GM12878 (cell line): ENCODE data around the gene RPL36. TPM values are rescaled to one million over a fixed set of nuclear protein-coding genes. Genes with fewer than 3 reads are reported as not detected.

Experiments used
- ATF7 ChIP-seq: fragments of 450-650 bp; IDR thresholded peaks from 2 replicates; pipeline ENCODE4 v1.6.1; 2016; ENCODE audit warnings: low read depth, mild to moderate bottlenecking
- BACH1 ChIP-seq: fragments of 450-650 bp; IDR thresholded peaks from 2 replicates; pipeline ENCODE4 v1.6.1; 2017; ENCODE audit warnings: mild to moderate bottlenecking, borderline replicate concordance
- CREM ChIP-seq: IDR thresholded peaks from 2 replicates; pipeline ENCODE4 v1.6.1; 2014; ENCODE audit warnings: antibody characterized with exemption, low read depth
- HCFC1 ChIP-seq: fragments of 150-350 bp; IDR thresholded peaks from 2 replicates; pipeline ENCODE4 v1.6.1; 2014; ENCODE audit warnings: low read length
- IRF5 ChIP-seq: fragments of 450-650 bp; IDR thresholded peaks from 2 replicates; pipeline ENCODE4 v1.6.1; 2017; ENCODE audit warnings: borderline replicate concordance
- KAT2A ChIP-seq: conservative IDR thresholded peaks from 2 replicates; pipeline ENCODE4 v1.6.1; 2011; ENCODE audit warnings: low read depth, low read length; ENCODE audit not compliant: control insufficient read depth
- KLF5 ChIP-seq: fragments of 450-650 bp; IDR thresholded peaks from 2 replicates; pipeline ENCODE4 v1.6.1; 2014; ENCODE audit warnings: mild to moderate bottlenecking; ENCODE audit not compliant: partially characterized antibody
- NFIC ChIP-seq: IDR thresholded peaks from 2 replicates; pipeline ENCODE4 v1.6.1; 2012; ENCODE audit warnings: low read depth, mild to moderate bottlenecking, inconsistent platforms, low read length, moderate library complexity
- PBX3 ChIP-seq: IDR thresholded peaks from 2 replicates; pipeline ENCODE4 v1.6.1; 2011; ENCODE audit warnings: mild to moderate bottlenecking, low read depth, low read length, moderate library complexity; ENCODE audit not compliant: insufficient replicate concordance
- PML ChIP-seq: IDR thresholded peaks from 2 replicates; pipeline ENCODE4 v1.6.1; 2012; ENCODE audit warnings: low read length, inconsistent platforms
- RELB ChIP-seq: fragments of 450-650 bp; IDR thresholded peaks from 2 replicates; pipeline ENCODE4 v1.6.1; 2017; ENCODE audit warnings: low read depth, mild to moderate bottlenecking, moderate library complexity
- SUPT20H ChIP-seq: IDR thresholded peaks from 2 replicates; pipeline ENCODE4 v1.6.1; 2011; ENCODE audit warnings: low read depth, mild to moderate bottlenecking, low read length, moderate library complexity, borderline replicate concordance; ENCODE audit not compliant: control insufficient read depth
- YY1 ChIP-seq: IDR thresholded peaks from 2 replicates; pipeline ENCODE4 v1.6.1; 2011; ENCODE audit warnings: low read depth, mild to moderate bottlenecking, low read length
- ZBED1 ChIP-seq: IDR thresholded peaks from 2 replicates; pipeline ENCODE4 v1.6.1; 2016; ENCODE audit warnings: borderline replicate concordance
- ZBTB11 ChIP-seq: fragments of 450-650 bp; formaldehyde crosslinking; IDR thresholded peaks from 2 replicates; pipeline ENCODE4 v1.5.0; 2022; ENCODE audit warnings: mild to moderate bottlenecking, missing genetic modification characterization
- polyA plus RNA-seq, 11 experiments: library from polyadenylated mRNA; depleted of rRNA in 4 of 11; unstranded in 6 of 11; stranded (reverse) in 5 of 11; fragments of >200 nt; fragmentation: Nextera tagmentation in 4 of 11; fragmentation: Illumina TruSeq in 1 of 11; extraction: Ambion mirVana in 4 of 11; extraction: Trizol in 1 of 11; gene quantifications; 1 replicate in 1 of 11; 2 replicates in 10 of 11; pipeline versions ENCODE4 v1.2.1 to v1.2.3, GENCODE V29; 2011 to 2016; ENCODE audit warnings: inconsistent platforms in 2 of 11, missing spikeins in 2 of 11, low read depth in 1 of 11
- total RNA-seq, 4 experiments: library from RNA; depleted of rRNA in 3 of 4; stranded (reverse); fragments of >200 nt in 3 of 4; fragmentation: Illumina TruSeq in 1 of 4; extraction: Trizol in 1 of 4; gene quantifications; 2 replicates each; pipeline versions ENCODE4 v1.2.1 to v1.2.3, GENCODE V29; 2013 to 2021
- TF ChIP-seq, protein P1 (sequence below): IDR thresholded peaks from 2 replicates; pipeline ENCODE4 v1.6.1; 2012; ENCODE audit warnings: low read depth, low read length, improper control_type of control experiment
- TF ChIP-seq, protein P2 (sequence below): fragments of 450-650 bp; formaldehyde crosslinking; IDR thresholded peaks from 2 replicates; pipeline ENCODE4 v1.4.0; 2020; ENCODE audit warnings: mild to moderate bottlenecking, moderate library complexity

The RPL36 gene
- total and polyA plus RNA-seq, 10 of the 15 experiments (the other 5 are each of a cell fraction or from before 2014, with no cell fraction given) = 374 to 4,942 (median 2,053) TPM

GRCh38 chr19:5690125-5690954 lies at the start of gene RPL36 (continued):
- TF ChIP-seq SUPT20H = no peak
- no peak for TF ChIP-seq KAT2A
- 0 out of 2 replicates have a peak, but pooled peaks have one; percentile 38 for TF ChIP-seq ATF7
- TF ChIP-seq, protein P1, sequence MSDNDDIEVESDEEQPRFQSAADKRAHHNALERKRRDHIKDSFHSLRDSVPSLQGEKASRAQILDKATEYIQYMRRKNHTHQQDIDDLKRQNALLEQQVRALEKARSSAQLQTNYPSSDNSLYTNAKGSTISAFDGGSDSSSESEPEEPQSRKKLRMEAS = peak; percentile 75
- peak; percentile 64 for TF ChIP-seq CREM
- TF ChIP-seq BACH1 = peak; percentile 89
- no peak for TF ChIP-seq IRF5
- peak; percentile 84 for TF ChIP-seq YY1
- no peak for TF ChIP-seq ZBED1
- no peak for TF ChIP-seq NFIC
- TF ChIP-seq HCFC1 = peak; percentile 74
- TF ChIP-seq, protein P2, sequence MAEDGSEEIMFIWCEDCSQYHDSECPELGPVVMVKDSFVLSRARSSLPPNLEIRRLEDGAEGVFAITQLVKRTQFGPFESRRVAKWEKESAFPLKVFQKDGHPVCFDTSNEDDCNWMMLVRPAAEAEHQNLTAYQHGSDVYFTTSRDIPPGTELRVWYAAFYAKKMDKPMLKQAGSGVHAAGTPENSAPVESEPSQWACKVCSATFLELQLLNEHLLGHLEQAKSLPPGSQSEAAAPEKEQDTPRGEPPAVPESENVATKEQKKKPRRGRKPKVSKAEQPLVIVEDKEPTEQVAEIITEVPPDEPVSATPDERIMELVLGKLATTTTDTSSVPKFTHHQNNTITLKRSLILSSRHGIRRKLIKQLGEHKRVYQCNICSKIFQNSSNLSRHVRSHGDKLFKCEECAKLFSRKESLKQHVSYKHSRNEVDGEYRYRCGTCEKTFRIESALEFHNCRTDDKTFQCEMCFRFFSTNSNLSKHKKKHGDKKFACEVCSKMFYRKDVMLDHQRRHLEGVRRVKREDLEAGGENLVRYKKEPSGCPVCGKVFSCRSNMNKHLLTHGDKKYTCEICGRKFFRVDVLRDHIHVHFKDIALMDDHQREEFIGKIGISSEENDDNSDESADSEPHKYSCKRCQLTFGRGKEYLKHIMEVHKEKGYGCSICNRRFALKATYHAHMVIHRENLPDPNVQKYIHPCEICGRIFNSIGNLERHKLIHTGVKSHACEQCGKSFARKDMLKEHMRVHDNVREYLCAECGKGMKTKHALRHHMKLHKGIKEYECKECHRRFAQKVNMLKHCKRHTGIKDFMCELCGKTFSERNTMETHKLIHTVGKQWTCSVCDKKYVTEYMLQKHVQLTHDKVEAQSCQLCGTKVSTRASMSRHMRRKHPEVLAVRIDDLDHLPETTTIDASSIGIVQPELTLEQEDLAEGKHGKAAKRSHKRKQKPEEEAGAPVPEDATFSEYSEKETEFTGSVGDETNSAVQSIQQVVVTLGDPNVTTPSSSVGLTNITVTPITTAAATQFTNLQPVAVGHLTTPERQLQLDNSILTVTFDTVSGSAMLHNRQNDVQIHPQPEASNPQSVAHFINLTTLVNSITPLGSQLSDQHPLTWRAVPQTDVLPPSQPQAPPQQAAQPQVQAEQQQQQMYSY = no peak
- no peak for TF ChIP-seq ZBTB11 (CRISPR knock-in tag)
- TF ChIP-seq PBX3 = no peak
- peak; percentile 79 for TF ChIP-seq KLF5
- TF ChIP-seq RELB = peak; percentile 66; the same call in 1 of the 2 replicates
- TF ChIP-seq PML = peak; percentile 99; the same call in 1 of the 2 replicates
